GM21717 (cell line): ENCODE measurements around the gene TBCE.
"Not testable (repeated sequence)": the region's sequence is repeated elsewhere in the genome, so short reads cannot be mapped to it uniquely, and the experiment has no call there.

ENCODE experiments used
- ATAC-seq: cut with Tn5 transposase; IDR thresholded peaks from one replicate; pipeline ENCODE4 v1.9.1; 2021; ENCODE audit warnings: mild to moderate bottlenecking, moderate library complexity; ENCODE audit not compliant: unreplicated experiment

TBCE gene

DNA sequence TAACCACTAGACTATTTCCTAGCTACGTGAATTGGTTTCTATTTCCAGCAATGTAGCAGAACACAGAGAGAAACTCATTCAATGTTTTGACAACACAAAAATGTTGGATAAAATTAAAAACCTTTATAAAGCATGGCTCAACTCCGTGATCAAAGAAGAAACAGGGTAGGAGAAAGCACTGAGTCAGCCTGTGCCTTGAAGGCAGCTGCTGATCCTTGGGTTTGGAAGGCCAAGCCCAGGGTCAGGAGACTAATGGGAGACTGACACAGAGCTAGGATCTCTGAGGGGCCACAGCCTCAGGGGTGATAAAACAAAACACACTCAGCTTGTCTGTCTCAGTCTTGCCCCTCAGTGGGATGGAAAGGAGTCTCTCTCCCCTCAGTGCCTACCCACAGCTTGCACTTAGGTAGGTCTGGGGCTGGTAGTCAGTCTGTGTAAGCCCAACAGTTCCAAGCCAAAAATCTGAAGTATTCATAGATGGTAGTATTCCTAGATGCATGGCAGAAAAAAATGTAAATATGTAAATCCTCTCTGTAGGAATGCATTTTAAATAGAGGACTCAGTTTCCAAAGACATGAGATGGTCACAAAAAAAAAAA is 83.8 kb downstream of the TBCE start:
- no peak for ATAC-seq

DNA sequence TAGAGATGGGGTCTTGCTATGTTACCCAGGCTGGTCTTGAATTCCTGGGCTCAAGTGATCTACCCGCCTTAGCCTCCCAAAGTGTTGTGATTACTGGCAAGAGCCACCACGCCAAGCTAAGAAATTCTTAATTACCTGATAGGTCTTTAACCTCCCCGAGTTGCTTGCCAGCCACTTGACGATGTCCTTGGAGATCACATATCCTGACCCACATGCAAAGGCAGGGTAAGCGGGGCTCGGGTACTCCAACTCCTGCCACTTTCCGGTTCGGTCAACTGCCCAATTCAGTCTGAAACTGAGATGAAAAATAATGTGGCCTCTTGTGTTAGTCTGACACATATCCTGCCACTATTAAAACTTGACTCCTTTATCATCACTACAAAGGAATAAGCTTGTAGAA is 86.8 kb downstream of the TBCE start:
- ATAC-seq: no peak

DNA sequence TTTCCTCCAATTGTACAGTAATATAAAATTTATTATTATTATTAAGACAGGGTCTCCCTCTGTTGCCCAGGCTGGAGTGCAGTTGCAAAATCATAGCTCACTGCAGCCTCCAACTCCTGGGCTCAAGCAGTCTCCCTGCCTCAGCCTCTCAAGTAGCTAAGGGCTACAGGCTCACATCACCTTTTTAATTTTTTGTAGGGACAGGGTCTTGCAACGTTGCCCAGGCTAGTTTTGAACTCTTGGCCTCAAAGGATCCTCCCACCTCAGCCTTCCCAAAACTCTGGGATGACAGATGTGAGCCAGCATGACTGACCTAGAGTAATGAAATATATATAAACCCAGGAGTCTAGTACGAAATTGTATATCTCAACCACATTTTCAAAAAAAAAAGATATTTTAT is 87.9 kb downstream of the TBCE start:
- ATAC-seq: no peak

DNA sequence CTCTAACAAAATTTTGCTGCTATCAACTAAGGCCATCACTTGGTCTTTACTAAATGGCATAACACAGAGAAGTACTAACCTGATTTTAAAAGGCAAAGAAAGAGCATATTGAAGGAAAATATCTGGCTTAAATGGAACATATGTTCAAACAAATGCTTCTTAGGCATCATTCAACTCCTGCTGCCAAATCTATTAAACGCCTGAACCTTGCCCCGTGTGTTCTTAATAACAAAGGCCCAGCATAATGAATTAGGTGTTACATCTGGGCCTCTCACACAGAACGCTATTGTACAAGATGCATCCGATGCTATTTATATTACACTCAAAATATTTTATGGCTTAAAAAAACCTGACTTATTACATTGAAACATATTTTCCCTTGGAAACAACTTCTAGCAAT is 88.6 kb downstream of the TBCE start:
- ATAC-seq: no peak

DNA sequence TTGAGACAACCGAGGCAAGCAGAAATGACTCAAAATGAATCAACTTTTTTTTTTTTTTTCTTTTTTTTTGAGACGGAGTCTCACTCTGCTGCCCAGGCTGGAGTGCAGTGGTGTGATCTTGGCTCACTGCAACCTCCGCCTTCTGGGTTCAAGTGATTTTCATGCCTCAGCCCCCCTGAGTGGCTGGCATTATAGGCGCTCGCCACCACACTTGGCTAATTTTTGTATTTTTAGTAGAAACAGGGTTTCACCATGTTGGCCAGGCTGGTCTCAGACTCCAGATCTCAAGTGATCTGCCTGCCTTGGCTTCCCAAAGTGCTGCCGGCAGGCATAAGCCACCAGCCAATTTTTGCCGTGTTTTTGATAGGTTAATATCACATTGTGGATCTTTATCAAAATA is 90.6 kb downstream of the TBCE start:
- not testable (repeated sequence) for ATAC-seq

DNA sequence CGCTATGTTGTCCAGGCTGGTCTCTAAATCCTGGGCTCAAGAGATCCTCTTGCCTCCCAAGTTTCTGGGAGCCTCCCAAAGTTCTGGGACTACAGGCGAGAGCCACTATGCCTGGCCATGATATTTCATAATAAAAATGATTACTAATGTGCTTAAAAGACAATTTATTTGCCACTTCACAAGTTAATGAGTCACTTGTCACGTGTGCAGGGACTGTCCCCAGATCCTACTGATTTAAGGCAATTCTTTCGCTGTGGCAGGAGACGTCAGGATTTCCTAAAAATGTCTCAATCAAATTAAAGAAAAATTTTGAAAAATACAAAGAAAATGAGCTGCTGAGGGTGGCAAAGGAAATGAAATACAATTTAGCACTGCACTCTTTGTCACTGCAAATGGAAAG is 93.5 kb downstream of the TBCE start:
- no peak for ATAC-seq

DNA sequence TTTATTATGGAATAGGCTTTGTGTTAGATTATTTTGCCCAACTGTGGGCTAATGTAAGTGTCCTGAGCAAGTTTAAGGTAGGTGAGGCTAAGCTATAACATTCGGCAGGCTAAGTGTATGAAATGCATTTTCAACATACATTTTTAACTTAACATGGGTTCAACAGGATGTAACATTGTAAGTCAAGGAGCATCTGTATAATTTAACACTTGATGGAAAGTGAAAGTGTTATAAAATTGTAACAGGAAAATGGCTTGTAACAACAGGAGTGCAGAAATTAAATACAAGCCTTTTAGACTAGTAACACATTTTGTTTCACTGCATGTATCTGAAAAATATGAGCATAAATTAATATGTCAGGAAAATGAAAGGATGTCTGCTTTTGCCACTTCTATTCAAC is 94.7 kb downstream of the TBCE start:
- ATAC-seq: no peak

DNA sequence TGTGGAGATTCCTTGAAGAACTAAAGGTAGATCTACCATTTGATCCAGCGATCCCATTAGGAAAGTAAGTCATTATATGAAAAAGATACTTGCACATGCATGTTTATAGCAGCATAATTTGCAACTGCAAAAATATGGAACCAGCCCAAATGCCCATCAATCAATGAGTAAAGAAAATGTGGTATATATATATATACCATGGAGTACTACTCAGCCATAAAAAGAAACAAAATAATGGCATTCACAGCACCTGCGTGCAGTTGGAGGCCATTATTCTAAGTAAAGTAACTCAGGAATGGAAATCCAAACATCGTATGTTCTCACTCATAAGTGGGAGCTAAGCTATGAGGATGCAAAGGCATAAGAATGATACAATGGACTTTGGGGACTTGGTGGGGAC is 95.6 kb downstream of the TBCE start:
- not testable (repeated sequence) for ATAC-seq

DNA sequence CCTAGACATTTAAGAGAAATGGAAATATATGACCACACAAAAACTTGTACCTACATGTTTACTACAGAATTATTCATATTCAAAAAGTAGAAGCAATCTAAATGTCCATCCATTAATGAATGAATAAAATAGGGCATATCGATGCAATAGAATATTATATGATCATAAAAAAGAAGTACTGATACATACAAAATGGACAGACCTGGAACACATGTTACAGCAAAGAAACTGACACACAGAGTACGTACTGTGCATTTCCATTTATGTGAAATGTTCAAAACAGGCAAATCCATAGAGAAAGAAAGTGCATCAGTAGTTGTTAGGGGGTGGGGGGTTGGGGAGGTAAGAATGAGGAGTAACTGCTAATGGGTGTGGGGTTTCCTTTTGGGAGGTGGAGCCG is 97.8 kb downstream of the TBCE start:
- no peak for ATAC-seq

DNA sequence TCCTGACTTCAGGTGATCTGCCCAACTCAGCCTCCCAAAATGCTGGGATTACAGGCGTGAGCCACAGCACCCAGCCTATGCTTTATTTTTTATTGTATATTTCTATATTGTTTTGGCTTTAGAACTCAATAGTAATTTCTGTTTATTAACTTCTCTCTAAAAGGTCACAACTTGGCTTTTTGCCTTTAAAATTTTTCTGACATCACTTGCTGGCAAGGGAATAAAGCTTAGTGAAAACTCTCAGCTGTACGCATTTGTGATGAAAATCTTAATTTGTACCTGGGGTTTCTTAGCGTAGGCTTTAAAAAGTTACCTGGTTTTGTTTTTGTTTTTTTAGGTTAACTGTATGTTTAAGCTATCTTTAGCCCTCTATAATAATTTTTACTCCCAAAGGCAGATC is 100.8 kb downstream of the TBCE start:
- no peak for ATAC-seq

DNA sequence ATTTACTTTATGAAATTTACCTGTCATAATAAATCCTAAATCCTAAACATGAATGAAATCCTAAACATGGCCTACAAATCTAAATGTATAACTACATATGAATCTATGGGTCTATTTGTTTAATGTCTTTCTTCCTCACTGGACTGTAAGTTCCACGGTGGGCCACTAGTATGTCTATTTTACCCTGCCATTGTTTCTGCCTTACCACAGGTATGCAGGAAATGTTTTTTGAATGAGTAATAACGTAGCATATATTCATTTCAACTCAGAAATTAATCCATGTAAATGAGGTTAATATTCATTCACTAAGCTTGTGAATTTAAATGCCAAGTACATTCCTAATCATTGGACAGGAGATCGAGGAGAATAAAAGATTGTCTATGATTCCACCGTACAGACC is 101.7 kb downstream of the TBCE start:
- no peak for ATAC-seq

DNA sequence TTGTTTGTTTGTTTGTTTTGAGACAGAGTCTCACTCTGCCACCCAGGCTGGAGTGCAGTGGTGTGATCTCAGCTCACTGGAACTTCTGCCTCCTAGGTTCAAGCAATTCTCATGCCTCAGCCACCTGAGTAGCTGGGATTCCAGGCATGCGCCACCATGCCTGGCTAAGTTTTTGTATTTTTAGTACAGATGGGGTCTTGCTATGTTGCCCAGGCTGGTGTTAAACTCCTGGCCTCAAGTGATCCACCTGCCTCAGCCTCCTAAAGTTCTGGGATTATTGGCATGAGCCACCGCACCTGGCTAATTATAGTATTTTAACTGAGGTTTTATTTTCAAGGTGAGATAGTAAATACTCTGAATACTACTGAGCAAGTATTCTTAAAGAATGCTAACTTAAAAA is 102.7 kb downstream of the TBCE start:
- ATAC-seq: not testable (repeated sequence)

DNA sequence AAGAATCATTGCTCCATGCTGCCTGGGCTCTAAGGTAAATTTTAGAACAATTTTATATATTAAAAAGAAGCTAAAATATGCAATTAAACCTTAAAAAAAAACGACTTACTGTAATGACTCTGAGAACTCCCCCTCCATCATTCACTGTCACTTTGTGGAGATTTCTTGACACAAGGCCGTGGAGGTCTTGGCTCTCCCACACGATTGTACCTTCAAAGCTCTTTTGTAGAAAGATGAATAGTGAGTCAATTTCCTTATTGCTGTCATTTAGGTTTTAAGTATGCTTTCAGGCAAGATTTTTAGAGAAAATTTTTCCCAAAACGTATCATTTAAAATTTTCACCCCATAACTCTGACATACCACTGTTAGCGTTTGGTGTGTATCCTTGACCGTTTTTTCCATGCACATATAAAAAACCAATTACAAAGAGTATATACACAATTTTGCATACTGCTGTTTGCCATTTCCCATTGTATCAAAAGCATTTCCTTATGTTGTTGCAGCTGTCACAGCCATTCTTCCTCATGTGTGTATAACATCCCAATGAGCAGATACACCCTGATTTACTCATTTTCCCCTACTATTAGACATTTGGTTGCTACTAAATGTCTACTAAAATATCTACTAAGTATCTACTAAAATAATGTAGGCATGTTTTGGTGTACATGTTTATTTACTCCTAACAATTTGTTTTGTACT is 103.7 kb downstream of the TBCE start:
- ATAC-seq: no peak

DNA sequence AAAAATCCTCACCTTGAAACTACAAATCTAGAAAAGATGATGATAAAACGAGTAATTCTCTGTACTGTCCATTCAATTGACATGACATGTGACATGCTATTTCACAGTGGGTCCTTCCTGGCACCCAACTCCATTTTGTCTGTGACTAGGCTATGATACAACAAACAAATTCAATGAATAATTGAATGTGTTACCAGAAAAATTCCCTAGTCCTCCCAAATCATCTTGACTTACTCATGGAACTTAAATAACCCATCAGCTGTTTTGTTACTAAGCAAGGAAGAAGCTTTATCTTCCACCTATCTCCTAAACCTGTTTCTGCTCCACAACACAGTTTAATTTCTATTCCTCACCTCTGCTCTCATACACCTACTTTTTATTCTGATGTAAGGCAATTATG is 106.6 kb downstream of the TBCE start:
- ATAC-seq: no peak

DNA sequence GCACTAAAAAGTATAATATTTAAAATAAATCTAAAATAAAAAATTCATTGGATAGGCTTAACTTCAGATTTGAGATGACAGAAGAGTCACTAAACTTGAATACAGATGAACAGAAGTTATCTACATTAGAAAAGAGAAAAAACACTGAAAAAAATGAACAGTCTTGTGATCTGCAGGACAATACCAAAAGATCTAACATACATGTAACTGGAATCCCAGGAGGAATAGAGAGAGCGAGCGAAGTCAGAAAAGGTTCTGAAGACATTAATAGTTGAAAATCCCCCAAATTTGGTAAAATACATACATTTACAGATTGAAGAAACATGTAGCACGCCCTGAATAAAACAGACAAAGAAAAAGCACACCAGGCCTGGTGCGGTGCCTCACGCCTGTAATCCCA is 115.9 kb downstream of the TBCE start:
- no peak for ATAC-seq

DNA sequence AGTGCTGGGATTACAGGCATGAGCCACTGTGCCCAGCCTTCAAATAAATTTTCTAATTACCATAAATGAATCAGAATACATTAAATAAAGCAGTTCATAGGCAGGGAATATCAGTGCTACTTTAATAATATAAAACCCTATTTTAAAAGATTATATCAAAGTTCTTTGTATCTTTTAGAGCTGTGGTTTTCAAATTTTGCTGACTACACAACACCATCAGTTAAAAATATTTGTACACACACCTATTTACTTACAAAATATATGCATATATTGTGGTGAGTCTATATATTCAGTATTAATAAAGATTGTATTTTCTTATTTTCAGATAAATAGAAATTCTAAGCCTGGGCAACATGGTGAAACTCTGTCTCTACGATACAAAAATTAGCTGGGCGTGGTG is 118.3 kb downstream of the TBCE start:
- ATAC-seq: no peak

DNA sequence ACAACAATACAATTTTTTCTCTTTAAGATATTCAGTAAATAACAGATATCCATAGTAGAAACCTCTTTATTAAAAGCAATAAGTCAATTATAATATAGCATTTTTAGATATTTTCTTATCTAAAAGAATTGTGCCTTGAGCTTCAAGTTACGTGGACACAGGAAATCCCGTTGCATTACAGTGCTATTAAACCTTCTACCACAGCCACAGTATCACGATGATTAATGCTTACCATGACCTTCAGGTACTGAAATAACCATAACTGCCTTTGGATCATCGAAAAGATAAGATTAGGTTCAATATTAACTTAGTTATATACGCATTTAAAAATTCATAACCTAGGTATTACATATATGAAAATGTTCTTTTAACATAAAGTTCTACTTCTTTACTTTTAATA is 119.1 kb downstream of the TBCE start:
- no peak for ATAC-seq

DNA sequence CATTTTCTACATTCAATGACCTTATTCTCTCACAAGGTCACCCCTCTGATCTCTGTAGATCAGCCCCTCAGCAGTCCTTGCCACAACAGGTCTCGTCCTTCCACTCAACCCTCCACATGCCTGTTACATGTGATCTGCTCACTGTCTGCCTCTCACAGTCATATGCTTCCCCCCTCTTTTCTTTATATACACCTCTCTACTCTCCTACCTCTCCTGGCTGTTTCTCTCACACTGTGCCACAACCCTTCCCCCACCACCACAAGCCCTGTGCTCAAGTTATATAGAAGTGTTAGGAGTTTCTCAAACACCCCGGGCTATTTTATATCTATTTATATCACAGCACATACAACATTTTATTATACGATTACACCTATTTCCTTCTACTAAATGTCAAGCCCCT is 124.4 kb downstream of the TBCE start:
- no peak for ATAC-seq

DNA sequence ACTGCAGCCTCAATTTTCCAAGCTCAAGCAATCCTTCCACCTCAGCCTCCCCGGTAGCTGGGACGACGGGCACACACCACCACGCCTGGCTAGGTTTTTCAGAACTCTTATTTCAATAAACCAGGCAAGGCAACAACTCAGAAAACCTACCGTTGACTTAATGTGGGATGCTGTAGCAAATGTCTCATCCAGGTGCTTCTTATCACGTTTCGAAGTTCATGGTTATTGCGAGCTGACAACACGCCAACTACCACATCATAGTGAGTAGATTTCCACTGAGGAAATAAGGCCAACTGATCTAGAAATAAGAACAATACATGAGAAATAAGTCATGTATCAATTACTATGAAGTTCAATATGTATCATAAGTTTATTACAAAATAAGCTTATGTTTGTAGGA is 127.3 kb downstream of the TBCE start:
- no peak for ATAC-seq

DNA sequence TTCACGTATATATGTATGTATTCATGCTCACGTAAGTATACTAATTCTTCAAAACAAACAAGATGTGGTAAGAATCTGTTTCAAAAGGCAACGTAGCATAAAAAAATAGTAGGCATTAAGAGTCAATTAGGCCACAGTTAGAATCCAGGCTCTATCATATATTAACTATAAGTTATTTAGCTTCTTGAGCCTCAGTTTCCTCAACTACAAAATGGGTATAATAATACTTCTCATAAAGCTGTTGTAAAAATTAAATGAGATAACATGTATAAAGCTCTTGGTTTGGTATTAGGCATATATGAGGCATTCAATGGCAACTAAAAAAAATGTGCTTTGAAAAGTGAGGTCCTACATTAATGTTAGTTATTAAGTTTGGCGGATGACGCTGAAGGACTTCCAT is 127.8 kb downstream of the TBCE start:
- ATAC-seq: no peak

DNA sequence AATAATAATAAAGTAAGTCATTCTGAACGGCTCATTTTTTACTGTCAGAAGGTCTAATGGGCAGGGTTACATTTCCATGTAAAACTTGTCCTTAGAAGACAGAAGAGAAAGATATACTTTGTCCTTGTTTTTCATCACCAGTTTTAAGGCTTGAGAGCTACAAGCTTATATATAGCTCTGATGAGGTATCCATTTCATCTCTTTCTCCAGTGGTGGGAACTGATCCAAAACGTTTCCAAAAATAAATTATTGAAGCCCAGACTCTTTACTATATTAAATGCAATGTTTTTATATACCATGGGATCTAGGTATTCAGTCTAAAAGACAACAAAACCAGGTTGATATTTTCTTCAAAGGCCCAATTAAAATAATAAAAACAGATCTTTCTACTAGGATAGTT is 128.3 kb downstream of the TBCE start:
- ATAC-seq: no peak

DNA sequence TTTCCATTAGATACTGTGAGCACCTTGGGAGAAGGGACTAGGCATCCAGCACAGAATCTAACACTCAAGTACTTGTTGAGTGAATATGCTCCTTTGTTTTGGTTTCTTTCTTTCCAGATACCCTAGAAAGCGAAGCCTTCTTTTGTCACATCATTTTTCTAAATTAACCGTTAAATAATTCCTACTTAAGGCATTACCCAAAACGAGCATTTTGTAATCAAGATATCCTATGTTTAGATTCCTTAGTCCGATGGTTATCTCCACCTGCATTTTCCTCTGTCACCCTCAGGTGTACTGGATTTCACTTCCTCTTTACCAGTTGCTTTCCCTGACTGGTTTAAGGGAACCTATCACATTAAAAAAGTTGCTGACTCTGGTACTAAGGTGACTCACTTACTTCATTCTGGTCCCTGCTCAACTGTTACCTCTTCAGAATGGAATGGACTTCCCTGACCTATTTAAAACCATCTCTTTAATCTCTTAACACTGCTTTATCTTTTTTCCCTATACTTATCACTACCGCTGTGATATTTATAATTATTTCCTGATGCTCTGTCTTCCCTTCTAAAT is 133.8 kb downstream of the TBCE start:
- ATAC-seq: no peak
